Peyer's patch (tissue), 4 donors: ENCODE data around the gene SAP130.

ENCODE experiments used
- POLR2A ChIP-seq, 2 donors: fragments of 450-650 bp; IDR thresholded peaks; one replicate each; pipeline ENCODE4 v1.5.1; 2017; ENCODE audit warnings: antibody characterized with exemption in 2 of 2, mild to moderate bottlenecking in 2 of 2, moderate library complexity in 2 of 2
- TF ChIP-seq, protein P1 (sequence below), 6 experiments: fragments of 450-650 bp in 4 of 6; fragments of 200-600 bp in 2 of 6; sonication (generic) in 1 of 6; IDR thresholded peaks; one replicate each; pipeline ENCODE4 v1.5.1; 2017 to 2019; ENCODE audit warnings: antibody characterized with exemption in 6 of 6, mild to moderate bottlenecking in 3 of 6, moderate library complexity in 1 of 6

DNA sequence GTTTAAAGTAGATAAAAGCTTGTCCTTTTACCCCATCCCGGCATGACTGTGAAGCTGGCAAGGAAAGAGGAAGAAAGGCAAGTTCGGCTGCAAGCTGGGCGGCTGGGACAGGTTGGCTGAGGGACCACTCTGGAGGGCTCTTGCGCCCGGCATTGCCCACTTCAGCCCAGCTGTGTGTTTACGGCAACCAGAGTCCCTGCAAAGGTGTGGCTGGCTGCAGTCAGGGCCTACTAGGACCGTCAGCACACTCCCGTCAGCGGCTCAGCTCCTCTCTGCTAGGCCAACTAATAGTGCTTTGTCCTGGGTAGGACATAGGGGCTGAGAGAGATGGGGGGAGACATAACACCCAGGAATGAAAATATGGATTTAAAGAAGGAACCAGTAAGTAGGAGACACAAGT is 11.7 kb upstream of the SAP130 start:
- TF ChIP-seq, protein P1, sequence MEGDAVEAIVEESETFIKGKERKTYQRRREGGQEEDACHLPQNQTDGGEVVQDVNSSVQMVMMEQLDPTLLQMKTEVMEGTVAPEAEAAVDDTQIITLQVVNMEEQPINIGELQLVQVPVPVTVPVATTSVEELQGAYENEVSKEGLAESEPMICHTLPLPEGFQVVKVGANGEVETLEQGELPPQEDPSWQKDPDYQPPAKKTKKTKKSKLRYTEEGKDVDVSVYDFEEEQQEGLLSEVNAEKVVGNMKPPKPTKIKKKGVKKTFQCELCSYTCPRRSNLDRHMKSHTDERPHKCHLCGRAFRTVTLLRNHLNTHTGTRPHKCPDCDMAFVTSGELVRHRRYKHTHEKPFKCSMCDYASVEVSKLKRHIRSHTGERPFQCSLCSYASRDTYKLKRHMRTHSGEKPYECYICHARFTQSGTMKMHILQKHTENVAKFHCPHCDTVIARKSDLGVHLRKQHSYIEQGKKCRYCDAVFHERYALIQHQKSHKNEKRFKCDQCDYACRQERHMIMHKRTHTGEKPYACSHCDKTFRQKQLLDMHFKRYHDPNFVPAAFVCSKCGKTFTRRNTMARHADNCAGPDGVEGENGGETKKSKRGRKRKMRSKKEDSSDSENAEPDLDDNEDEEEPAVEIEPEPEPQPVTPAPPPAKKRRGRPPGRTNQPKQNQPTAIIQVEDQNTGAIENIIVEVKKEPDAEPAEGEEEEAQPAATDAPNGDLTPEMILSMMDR (IDR thresholded peaks at IDR 0.05) = no peak
- no peak for TF ChIP-seq POLR2A (IDR thresholded peaks at IDR 0.05)
